T-helper 2 cell (primary cell): Measurements from ENCODE around the gene CD81.
A peak's percentile ranks its signal among the peaks of the same experiment; 100 is the strongest.
"Not testable (repeated sequence)": the region's sequence is repeated elsewhere in the genome, so short reads cannot be mapped to it uniquely, and the experiment has no call there.

Source experiments
- DNase-seq, 5 experiments: peaks; one replicate each; pipeline versions ENCODE4 v3.0.0 to v3.0.0-alpha.2; 2012 to 2022
- total RNA-seq, 2 donors: gene quantifications; one replicate each; lab custom pipeline; 2026; lab: John Stamatoyannopoulos, UW

Gene CD81, protein sequence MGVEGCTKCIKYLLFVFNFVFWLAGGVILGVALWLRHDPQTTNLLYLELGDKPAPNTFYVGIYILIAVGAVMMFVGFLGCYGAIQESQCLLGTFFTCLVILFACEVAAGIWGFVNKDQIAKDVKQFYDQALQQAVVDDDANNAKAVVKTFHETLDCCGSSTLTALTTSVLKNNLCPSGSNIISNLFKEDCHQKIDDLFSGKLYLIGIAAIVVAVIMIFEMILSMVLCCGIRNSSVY
- total RNA-seq, result 143 to 252 reads per million in 2 donors

DNA sequence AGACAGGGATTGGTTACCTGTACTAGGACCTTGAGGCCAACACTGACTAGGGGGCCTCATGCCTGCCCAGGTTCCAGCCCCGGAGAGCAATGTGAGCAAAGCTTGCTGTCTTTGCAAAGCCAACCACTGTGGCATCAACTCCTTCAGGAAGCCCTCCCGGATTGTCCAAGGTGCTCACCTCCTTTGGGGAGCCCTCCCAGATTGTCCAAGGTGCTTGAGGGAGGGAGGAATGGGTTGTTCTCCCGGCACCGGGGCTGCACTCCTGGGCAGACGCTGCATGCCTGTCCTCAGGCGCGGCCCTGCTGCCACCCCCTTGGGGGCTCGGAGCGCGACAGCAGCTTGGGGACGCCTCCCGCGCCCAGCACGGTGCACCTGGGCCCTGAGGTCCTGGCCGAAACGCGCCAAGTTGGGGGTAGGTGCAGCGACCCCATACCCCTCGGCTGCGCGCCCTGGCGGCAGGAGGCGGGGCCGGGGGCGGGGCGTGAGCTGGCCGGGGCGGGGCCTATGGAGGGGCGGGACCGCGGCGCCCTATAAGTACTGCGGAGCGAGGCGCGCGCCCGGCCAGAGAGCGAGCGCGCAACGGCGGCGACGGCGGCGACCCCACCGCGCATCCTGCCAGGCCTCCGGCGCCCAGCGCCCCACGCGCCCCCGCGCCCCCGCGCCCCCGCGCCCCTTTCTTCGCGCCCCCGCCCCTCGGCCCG lies at the start of gene CD81:
Gene CD81 (plus strand): TSS at position 560 of the 701 bp plus-strand sequence. CDS start 240 bp downstream, outside the sequence.
- DNase-seq, result peak; percentile 43 to 78 (median 50)

- DNase-seq, result no peak
Measured at GRCh38 chr11:2328021-2328420, 49.1 kb upstream of the CD81 start.

GRCh38 chr11:2328656-2329354 lies 48.3 kb upstream of the CD81 start:
- DNase-seq, result no peak

DNA sequence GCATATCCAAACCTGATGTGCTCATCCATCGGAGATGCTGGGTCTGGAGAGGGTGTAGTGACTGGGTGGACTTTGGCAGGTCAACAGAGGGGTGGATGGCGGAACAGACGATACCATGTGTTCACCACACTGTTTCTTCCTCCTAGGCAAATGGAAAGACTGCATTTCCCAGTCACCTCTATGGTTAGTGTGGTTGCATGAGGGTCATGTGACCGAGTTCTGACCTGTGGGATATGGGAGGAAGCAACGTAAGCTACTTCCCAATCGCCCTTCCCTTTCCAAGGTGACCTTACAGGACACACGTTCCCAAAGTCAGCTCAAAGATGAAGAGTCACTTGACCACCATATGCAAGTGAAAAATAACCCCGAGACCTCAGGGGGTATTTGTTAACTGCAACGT lies 47.6 kb upstream of the CD81 start:
- DNase-seq, result no peak

- no peak for DNase-seq
Measured at GRCh38 chr11:2330696-2331095, 46.4 kb upstream of the CD81 start.

DNA sequence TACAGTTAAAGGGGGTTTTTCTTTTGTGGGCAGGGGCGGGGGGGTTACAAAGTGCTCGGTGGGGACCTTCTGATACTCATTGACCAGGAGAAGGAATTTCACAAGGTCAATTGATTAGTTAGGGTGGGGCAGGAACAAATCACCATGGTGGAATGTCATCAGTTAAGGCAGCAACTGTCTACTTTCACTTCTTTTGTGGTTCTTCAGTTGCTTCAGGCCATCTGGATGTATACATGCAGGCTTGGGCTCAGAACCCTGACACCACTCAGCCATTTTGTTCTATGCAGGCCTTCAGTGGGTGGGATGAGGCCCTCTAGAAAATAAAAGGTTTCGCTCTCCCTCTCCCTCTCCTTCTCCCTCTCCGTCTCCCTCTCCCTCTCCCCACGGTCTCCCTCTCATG lies 45.7 kb upstream of the CD81 start:
- DNase-seq, result no peak

GRCh38 chr11:2332569-2332968 lies 44.5 kb upstream of the CD81 start:
- DNase-seq, result not testable (repeated sequence)

DNA sequence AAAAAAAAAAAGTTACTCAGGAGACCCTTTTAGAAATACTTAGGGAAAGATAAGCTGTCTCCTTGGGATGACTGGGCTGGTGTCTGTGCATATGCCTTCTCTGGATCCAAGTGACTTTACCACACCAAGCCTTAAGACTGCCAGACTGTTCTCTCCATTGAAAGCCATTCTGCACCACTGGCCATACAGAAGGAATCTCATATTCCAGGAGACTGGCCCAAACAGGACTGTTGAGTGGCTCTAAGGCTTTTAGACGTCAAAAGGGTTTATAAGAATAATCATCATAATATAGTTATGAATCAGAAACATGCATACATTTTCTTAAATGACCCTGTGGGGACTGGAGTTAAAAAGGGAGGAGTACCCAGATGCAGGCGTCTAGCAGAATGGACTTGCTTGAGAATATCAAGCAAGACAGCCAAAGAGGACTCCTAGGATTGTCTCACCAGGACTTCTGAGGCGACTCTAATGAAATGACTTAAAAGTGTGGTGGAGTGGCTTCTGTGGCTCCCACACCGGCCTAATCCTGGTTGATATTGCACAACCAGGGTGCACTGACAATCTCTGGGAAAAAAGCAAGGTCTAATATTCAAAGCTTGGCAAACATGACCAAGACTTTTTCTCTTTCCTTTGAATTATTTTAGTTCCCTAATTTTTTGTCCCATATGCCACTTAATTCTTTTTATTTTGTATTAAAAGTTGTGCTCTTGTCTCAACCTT lies 43.5 kb upstream of the CD81 start:
- not testable (repeated sequence) for DNase-seq

- DNase-seq, result not testable (repeated sequence)
Measured at GRCh38 chr11:2335286-2335685, 41.8 kb upstream of the CD81 start.

DNA sequence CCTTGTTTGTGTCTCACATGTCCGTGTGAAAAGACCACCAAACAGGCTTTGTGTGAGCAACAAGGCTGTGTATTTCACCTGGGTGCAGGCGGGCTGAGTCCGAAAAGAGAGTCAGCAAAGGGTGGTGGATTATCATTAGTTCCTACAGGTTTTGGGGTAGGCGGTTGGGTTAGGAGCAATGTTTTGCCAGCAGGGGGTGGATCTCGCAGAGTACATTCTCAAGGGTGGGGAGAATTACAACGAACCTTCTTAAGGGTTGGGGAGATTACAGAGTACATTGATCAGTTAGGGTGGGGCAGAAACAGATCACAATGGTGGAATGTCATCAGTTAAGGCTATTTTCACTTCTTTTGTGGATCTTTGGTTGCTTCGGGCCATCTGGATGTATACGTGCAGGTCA lies 38.4 kb upstream of the CD81 start:
- not testable (repeated sequence) for DNase-seq

- no peak for DNase-seq
Measured at GRCh38 chr11:2342557-2342956, 34.6 kb upstream of the CD81 start.

DNA sequence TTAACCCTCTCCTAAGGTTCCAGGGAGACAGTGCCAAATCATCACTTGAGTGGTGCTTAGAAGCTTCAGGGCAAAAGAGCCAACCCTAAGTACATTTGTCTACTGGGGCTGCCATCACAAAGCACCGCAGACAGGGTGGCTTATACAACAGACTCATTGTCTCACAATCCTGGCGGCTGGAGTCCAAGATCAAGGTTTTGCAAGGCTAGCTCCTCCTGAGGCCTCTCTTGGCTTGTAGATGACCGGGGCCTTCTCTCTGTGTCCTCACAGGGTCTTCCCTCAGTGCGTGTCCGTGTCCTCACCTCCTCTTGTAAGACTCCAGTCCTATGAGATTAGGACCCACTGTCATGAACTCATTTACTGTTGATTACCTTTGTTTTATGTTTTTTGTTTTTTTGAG lies 34.1 kb upstream of the CD81 start:
- DNase-seq, result no peak

DNA sequence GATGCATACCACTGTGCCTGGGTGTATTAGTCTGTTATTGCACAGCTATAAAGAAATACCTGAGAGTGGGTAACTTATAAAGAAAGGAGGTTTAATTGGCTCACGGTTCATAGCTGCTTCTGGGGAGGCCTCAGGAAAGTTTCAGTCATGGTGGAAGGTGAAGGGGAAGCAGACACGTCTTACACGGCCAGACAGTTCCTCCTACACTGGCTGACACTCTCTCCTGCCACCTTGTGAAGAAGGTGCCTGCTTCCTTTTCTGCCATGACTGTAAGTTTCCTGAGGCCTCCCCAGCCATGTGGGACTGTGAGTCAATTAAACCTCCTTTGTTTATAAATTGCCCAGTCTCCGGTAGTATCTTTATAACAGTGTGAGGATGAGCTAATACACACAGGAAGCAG lies 33.6 kb upstream of the CD81 start:
- no peak for DNase-seq

DNA sequence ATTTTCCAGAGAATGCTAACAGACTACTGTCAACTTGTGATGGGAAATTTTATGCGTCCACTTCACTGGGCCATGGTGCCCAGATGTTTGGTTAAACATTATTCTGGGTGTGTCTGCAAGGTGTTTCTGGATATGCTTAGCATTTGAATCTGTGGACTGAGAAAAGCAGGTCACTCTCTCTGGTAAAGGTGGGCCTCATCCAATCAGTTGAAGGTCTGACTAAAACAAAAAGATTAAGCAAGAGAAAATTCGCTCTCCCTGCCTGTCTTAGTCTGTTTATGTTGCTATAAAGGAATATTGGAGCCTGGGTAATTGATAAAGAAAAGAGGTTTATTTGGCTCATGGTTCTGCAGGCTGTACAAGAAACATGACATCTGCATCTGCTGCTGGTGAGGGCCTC lies 32.1 kb upstream of the CD81 start:
- no peak for DNase-seq

DNA sequence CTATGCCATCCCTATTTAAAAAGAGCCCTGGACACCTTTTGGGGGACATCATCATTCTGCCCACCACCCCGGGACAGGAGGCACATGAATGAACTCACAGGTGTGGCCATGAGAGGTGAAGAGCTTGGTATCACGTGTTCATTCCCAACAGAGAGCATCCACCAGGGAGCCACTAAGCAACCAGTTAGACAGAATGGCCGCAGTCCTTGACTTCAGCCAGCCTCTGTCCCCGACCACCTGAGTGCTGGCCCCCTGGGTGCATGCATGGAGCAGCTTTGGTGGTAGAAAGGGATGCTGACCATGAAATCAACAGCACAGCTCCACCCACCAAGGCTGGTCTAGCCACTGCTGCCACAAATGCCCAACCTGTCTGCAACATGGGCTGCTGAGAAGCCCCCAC lies 31.1 kb upstream of the CD81 start:
- no peak for DNase-seq

DNA sequence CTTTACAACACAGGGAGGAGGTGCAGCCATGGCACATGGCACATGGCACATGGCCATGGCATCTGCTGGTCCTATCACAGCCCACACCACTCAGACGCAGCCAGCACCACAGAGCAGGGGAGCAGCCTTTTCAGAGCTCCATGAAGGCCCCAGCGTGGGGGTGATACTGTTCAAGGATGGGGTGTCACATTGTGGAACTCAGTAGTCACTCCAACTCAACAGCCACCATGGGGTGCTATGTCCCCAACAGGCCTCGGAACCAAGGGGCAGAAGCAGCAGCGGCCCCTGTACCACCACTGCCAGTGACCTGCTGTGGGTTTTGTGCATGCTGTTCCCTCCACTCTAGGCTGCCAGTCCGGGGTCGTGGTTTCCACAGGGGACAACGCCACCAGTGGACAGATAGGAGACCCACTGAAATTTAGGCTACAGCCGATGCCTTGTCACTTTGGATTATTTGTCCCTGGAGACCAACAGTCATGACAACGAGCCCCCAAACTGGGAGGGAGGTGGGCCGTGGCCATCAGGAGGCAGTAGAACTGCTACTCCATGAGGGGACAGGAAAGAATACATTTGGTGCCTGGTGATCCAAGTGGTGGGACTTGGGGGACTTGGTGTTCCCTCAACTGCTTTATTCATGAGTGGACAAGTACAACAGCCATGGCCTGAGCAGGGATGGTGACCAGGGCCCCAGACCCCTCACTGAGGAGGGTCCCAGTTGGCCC lies 30.4 kb upstream of the CD81 start:
- no peak for DNase-seq

GRCh38 chr11:2347308-2347830 lies 29.7 kb upstream of the CD81 start:
- no peak for DNase-seq

DNA sequence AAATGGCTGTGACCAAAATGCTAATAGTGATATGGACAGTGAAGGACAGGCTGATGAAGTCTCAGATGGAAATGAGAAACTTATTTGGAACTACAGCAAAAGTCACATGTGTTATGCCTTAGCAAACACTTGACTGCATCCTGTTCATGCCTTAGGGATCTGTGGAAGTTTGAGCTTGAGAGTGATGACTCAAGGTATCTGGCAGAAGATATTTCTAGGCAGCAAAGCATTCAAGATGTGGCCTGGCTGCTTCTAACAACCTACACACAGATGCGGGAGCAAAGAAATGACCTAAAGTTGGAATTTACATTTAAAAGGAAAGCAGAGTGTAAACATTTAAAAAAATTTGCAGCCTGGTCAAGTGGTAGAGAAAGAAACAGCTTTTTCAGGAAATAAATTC lies 28.1 kb upstream of the CD81 start:
- no peak for DNase-seq

GRCh38 chr11:2351701-2352100 lies 25.4 kb upstream of the CD81 start:
- no peak for DNase-seq

GRCh38 chr11:2352420-2352819 lies 24.7 kb upstream of the CD81 start:
- DNase-seq, result no peak

DNA sequence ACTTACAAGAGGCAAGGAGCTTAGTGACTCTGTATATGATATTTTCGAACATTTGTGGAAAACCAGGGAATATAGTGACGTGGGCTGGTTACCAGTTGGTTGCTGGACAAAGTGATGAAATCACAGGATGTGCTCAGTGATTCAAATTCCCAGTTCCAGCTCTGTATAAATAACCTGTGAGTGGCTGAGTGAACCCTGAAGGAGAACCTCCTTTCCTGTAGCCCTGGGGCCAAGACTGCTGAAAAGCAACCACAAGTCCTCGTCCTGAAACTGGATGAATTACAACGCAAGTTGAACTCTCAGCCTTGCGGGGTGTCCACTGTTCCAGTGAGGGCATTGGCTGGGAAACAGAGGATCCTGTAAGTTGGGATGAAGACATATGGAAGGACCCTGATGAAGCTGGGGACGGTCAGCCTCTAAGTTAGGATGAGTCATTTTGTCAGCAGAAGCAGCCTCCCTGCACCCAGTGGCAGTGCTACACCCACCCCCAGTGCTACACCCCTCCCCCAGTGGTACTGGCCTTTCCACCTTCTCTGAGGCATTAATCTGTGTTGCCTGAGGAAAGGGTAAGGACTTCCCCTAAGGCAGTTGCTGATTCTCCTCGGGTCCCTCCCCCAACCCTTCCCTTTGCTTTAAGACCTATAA lies 22.0 kb upstream of the CD81 start:
- DNase-seq, result no peak

GRCh38 chr11:2357246-2357645 lies 19.9 kb upstream of the CD81 start:
- DNase-seq, result no peak
